GM19025 (cell line): Measurements from ENCODE around the gene PPP4R2.
"Not testable (repeated sequence)": the region's sequence is repeated elsewhere in the genome, so short reads cannot be mapped to it uniquely, and the experiment has no call there.

Experiments used
- ATAC-seq: cut with Tn5 transposase; IDR thresholded peaks from one replicate; pipeline ENCODE4 v1.9.1; 2021; ENCODE audit warnings: mild to moderate bottlenecking, low read depth, moderate library complexity; ENCODE audit not compliant: unreplicated experiment

Gene PPP4R2

GRCh38 chr3:72976281-72976741 lies 20.3 kb upstream of the PPP4R2 start:
- no peak for ATAC-seq

- ATAC-seq = peak; percentile 67
Measured at GRCh38 chr3:72977060-72977808, 19.4 kb upstream of the PPP4R2 start.

- no peak for ATAC-seq
Measured at GRCh38 chr3:72982609-72983366, 13.8 kb upstream of the PPP4R2 start.

GRCh38 chr3:72985576-72985975 lies 11.0 kb upstream of the PPP4R2 start:
- ATAC-seq = no peak

GRCh38 chr3:72990701-72991395 lies 5.8 kb upstream of the PPP4R2 start:
- ATAC-seq = no peak

GRCh38 chr3:72991522-72991921 lies 5.1 kb upstream of the PPP4R2 start:
- ATAC-seq = no peak

- ATAC-seq = no peak
Measured at GRCh38 chr3:72993391-72993790, 3.2 kb upstream of the PPP4R2 start.

GRCh38 chr3:72995337-72995736 lies 1.3 kb upstream of the PPP4R2 start:
- no peak for ATAC-seq

GRCh38 chr3:72996121-72996472 lies 514 bp upstream of the PPP4R2 start:
- no peak for ATAC-seq

- no peak for ATAC-seq
Measured at GRCh38 chr3:72997421-72997961, 880 bp downstream of the PPP4R2 start.

- no peak for ATAC-seq
Measured at GRCh38 chr3:72998466-72998865, 1.9 kb downstream of the PPP4R2 start.

- ATAC-seq = no peak
Measured at GRCh38 chr3:72999951-73000350, 3.3 kb downstream of the PPP4R2 start.

- ATAC-seq = not testable (repeated sequence)
Measured at GRCh38 chr3:73003050-73003449, 6.4 kb downstream of the PPP4R2 start.

- no peak for ATAC-seq
Measured at GRCh38 chr3:73004316-73004715, 7.7 kb downstream of the PPP4R2 start.

- no peak for ATAC-seq
Measured at GRCh38 chr3:73007992-73008712, 11.5 kb downstream of the PPP4R2 start.

- no peak for ATAC-seq
Measured at GRCh38 chr3:73009008-73009407, 12.4 kb downstream of the PPP4R2 start.

- ATAC-seq = no peak
Measured at GRCh38 chr3:73009750-73010149, 13.1 kb downstream of the PPP4R2 start.

- no peak for ATAC-seq
Measured at GRCh38 chr3:73010158-73010557, 13.5 kb downstream of the PPP4R2 start.

- no peak for ATAC-seq
Measured at GRCh38 chr3:73018298-73018697, 21.7 kb downstream of the PPP4R2 start.

- ATAC-seq = no peak
Measured at GRCh38 chr3:73018790-73019441, 22.3 kb downstream of the PPP4R2 start.
